ENCODE results near the gene KCND3.

Gene KCND3

DNA sequence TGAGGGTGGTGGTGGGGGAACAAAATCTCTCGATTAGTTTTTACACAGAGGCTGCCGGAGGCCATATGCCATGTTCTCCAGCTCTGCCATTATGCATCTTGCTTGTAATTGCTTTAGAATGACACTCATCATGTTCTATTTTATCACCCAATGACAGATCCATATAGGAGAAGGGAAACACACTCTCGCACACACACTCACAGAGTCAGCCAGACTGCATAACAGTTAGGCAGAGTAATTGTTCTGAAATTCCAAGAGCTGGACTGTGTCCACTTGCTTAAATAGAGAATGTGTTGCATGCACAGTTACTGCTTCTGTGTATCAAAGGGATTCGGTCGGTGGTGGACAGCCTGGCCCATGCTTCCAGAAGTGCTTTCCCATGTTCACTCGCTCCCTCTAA lies 30.6 kb downstream of the KCND3 start:
- Histone ChIP-seq H3K4me3 (ENCODE audit: low read depth in 1 of 2, low read length in 1 of 2) (no peak overlapping the region), H3K36me3 (no peaks in the 10 kb centered on the region), H3K27ac (no peak overlapping the region), H3K9me3 (no peaks in the 10 kb centered on the region), H3K4me1 (ENCODE audit: control insufficient read depth in 1 of 2, insufficient read depth in 1 of 2, low read depth in 1 of 2, low read length in 1 of 2) (no peaks in the 10 kb centered on the region), H3K27me3 (peaks cover 32% of the 10 kb centered on the region)
- TF ChIP-seq, protein P1, sequence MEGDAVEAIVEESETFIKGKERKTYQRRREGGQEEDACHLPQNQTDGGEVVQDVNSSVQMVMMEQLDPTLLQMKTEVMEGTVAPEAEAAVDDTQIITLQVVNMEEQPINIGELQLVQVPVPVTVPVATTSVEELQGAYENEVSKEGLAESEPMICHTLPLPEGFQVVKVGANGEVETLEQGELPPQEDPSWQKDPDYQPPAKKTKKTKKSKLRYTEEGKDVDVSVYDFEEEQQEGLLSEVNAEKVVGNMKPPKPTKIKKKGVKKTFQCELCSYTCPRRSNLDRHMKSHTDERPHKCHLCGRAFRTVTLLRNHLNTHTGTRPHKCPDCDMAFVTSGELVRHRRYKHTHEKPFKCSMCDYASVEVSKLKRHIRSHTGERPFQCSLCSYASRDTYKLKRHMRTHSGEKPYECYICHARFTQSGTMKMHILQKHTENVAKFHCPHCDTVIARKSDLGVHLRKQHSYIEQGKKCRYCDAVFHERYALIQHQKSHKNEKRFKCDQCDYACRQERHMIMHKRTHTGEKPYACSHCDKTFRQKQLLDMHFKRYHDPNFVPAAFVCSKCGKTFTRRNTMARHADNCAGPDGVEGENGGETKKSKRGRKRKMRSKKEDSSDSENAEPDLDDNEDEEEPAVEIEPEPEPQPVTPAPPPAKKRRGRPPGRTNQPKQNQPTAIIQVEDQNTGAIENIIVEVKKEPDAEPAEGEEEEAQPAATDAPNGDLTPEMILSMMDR (IDR thresholded peaks at IDR 0.05) = no peak

DNA sequence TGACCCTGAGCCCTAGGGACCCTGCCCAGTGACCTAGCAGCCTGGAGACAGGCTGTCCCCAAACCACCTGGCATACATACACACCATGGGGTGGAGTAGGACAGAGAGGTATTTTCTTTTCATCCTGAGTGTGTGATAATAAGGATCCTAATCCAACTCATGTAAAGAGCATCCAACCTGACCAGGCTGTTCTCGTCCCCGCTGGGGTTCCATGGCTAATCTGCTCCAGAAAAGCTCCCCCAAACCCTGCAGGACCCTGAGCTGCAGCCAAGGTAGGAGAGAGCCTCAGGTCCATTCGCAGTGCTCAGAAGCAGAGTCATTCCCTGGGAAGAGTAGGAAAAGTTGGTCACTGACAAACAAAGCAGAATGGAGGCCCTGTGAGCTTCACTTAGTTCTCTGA lies 31.4 kb downstream of the KCND3 start:
- H3K27ac ChIP-seq = no peak overlapping the region
- no peaks in the 10 kb centered on the region for H3K4me1 ChIP-seq (ENCODE audit: control insufficient read depth in 1 of 2, insufficient read depth in 1 of 2, low read depth in 1 of 2, low read length in 1 of 2)
- H3K9me3 ChIP-seq = no peaks in the 10 kb centered on the region
- peaks cover 25% of the 10 kb centered on the region for H3K27me3 ChIP-seq
- no peak overlapping the region for H3K4me3 ChIP-seq (ENCODE audit: low read depth in 1 of 2, low read length in 1 of 2)
- TF ChIP-seq, protein P1 (IDR thresholded peaks at IDR 0.05) = no peak
- no peaks in the 10 kb centered on the region for H3K36me3 ChIP-seq

DNA sequence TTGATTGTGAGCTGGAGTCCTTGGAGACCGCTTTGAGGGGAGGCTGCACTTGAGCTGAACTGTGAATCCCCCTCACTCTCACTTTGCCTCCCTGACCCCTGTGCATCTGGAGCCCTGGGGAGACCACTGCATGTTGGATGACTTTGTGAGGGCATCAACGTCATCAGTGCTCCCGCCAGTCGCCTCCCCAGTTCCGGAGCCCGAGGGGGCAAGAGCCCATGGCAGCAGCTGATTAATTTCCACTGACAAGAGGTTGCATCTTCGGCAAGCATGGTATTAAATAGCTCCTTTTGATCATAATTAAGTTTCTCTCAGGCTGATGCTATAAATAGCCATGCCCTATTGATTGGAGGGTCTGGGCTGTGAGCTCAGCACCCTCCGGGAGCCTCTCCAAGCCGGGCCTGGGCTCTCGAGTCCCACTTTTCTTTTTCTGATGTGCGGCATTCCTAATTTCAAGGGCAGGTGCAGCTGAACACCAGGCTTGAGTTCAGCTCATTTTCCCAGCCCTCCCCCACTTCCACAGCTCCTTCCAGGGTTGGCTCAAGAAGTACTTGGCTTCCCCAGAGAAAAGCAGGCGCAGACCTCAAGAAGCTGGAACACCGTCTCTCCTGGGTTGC lies 33.2 kb downstream of the KCND3 start:
- no peak overlapping the region for H3K4me3 ChIP-seq (ENCODE audit: low read depth in 1 of 2, low read length in 1 of 2)
- no peaks in the 10 kb centered on the region for H3K9me3 ChIP-seq
- TF ChIP-seq, protein P1 (IDR thresholded peaks at IDR 0.05) = no peak
- no peaks in the 10 kb centered on the region for H3K4me1 ChIP-seq (ENCODE audit: control insufficient read depth in 1 of 2, insufficient read depth in 1 of 2, low read depth in 1 of 2, low read length in 1 of 2)
- peaks cover 22% of the 10 kb centered on the region for H3K27me3 ChIP-seq
- H3K36me3 ChIP-seq = no peaks in the 10 kb centered on the region
- no peak overlapping the region for H3K27ac ChIP-seq

DNA sequence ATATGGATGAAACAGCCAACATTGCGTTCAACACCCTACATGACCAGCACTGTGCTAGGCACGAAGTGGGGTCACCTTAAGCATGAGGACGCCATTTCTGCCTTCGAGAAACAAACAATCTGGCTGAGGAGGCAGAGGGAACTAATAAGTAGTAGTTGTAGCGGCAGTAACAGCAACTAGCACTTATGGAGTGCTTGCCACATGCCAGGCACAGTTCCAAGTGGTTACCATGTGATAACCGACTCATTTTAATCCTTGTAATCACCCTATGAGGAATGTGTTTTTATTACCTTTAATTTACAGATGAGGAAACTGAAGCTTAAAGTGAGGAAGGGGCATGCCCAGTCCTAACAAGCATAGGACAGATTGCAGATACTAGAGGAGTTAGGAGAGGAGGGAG lies 33.7 kb downstream of the KCND3 start:
- H3K27me3 ChIP-seq = peaks cover 19% of the 10 kb centered on the region
- no peak overlapping the region for H3K27ac ChIP-seq
- TF ChIP-seq, protein P1 (IDR thresholded peaks at IDR 0.05) = no peak
- H3K36me3 ChIP-seq = no peaks in the 10 kb centered on the region
- no peaks in the 10 kb centered on the region for H3K9me3 ChIP-seq
- H3K4me1 ChIP-seq (ENCODE audit: control insufficient read depth in 1 of 2, insufficient read depth in 1 of 2, low read depth in 1 of 2, low read length in 1 of 2) = no peaks in the 10 kb centered on the region
- no peak overlapping the region for H3K4me3 ChIP-seq (ENCODE audit: low read depth in 1 of 2, low read length in 1 of 2)

DNA sequence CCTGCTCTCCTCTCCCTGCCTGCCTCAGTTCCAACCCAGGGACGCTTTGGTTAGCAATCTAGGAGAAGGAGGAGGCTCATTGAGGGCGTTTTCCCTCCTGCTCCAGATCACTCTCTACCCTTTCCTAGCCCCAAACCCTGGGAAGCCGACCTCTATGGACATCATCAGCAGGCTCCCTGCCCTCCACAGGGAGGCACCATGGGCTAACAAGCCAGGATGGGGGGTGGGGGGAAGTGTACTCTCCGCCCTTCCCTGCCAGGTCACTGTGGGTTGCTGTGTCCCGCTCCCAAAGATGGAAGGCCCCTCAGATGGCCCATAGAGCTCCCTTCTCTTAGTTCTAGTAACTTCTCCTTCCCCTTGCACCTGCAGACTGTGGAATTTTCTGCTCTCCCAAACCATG lies 35.7 kb downstream of the KCND3 start:
- no peaks in the 10 kb centered on the region for H3K4me1 ChIP-seq (ENCODE audit: control insufficient read depth in 1 of 2, insufficient read depth in 1 of 2, low read depth in 1 of 2, low read length in 1 of 2)
- H3K36me3 ChIP-seq = no peaks in the 10 kb centered on the region
- peaks cover 27% of the 10 kb centered on the region for H3K27me3 ChIP-seq
- H3K4me3 ChIP-seq (ENCODE audit: low read depth in 1 of 2, low read length in 1 of 2) = no peak overlapping the region
- no peak overlapping the region for H3K27ac ChIP-seq
- TF ChIP-seq, protein P1 (IDR thresholded peaks at IDR 0.05) = no peak
- H3K9me3 ChIP-seq = no peaks in the 10 kb centered on the region

Measured in neutrophil (primary cell).